Measurements from ENCODE around the gene AUTS2.

The AUTS2 gene

GRCh38 chr7:70082099-70082611, 483.9 kb downstream of the AUTS2 start:
- no peak overlapping the region for H3K9ac ChIP-seq (ENCODE audit: low read length)
- no peak overlapping the region for H3K27ac ChIP-seq (ENCODE audit: low read depth, low read length)
- H3K79me2 ChIP-seq (ENCODE audit: insufficient read depth, low read length), result no peaks in the 10 kb centered on the region
- H3K9me3 ChIP-seq (ENCODE audit: insufficient read depth, low read length), result 0 out of 2 replicates have a peak, but pooled peaks cover 9% of the 10 kb centered on the region
- TF ChIP-seq, protein P1, sequence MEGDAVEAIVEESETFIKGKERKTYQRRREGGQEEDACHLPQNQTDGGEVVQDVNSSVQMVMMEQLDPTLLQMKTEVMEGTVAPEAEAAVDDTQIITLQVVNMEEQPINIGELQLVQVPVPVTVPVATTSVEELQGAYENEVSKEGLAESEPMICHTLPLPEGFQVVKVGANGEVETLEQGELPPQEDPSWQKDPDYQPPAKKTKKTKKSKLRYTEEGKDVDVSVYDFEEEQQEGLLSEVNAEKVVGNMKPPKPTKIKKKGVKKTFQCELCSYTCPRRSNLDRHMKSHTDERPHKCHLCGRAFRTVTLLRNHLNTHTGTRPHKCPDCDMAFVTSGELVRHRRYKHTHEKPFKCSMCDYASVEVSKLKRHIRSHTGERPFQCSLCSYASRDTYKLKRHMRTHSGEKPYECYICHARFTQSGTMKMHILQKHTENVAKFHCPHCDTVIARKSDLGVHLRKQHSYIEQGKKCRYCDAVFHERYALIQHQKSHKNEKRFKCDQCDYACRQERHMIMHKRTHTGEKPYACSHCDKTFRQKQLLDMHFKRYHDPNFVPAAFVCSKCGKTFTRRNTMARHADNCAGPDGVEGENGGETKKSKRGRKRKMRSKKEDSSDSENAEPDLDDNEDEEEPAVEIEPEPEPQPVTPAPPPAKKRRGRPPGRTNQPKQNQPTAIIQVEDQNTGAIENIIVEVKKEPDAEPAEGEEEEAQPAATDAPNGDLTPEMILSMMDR (IDR thresholded peaks at IDR 0.05; ENCODE audit: insufficient read depth, low read length, poor library complexity, severe bottlenecking), result no peak
- no peaks in the 10 kb centered on the region for H3K9me2 ChIP-seq (replicated peaks; ENCODE audit: insufficient read depth, low read length)
- no peaks in the 10 kb centered on the region for H3K27me3 ChIP-seq (ENCODE audit: low read length)
- H3K36me3 ChIP-seq (ENCODE audit: low read length), result 0 out of 2 replicates have a peak, but pooled peaks cover 6% of the 10 kb centered on the region
- H3K4me3 ChIP-seq (ENCODE audit: insufficient read depth, low read length, poor library complexity, severe bottlenecking), result no peak overlapping the region
- no peaks in the 10 kb centered on the region for H3F3A ChIP-seq (ENCODE audit: insufficient read depth)
- no peaks in the 10 kb centered on the region for H4K20me1 ChIP-seq (ENCODE audit: low read depth, low read length)
- no peak overlapping the region for H2AFZ ChIP-seq (ENCODE audit: low read depth, low read length, severe bottlenecking)
- H3K4me2 ChIP-seq (ENCODE audit: low read depth, low read length, poor library complexity, severe bottlenecking), result no peak overlapping the region

DNA sequence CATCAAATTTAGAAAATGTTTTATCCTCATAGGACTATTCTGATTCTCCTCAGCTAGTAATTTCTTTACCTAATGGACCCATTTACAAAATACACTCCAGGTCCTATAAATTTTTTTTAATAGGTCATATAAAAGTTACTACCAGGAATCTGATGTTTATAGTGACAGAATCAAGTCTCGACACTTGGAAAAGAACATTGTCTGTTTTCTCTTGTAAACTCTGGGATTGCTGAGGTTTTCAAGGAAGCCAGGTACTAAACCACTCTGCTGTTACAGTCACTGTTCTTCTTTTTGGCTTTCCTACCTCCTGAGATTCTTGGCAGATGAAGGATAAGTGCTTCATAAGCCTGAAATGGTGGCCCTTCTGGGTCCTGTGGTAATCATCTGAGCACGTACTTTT, 493.1 kb downstream of the AUTS2 start:
- TF ChIP-seq, protein P1 (IDR thresholded peaks at IDR 0.05; ENCODE audit: insufficient read depth, low read length, poor library complexity, severe bottlenecking), result no peak
- Histone ChIP-seq H3K27ac (ENCODE audit: low read depth, low read length) (no peak overlapping the region), H3K27me3 (ENCODE audit: low read length) (no peaks in the 10 kb centered on the region), H3K9ac (ENCODE audit: low read length) (no peak overlapping the region), H3K79me2 (ENCODE audit: insufficient read depth, low read length) (no peaks in the 10 kb centered on the region), H3K9me2 (replicated peaks; ENCODE audit: insufficient read depth, low read length) (no peaks in the 10 kb centered on the region), H2AFZ (ENCODE audit: low read depth, low read length, severe bottlenecking) (no peak overlapping the region), H4K20me1 (ENCODE audit: low read depth, low read length) (no peaks in the 10 kb centered on the region), H3F3A (ENCODE audit: insufficient read depth) (no peaks in the 10 kb centered on the region), H3K9me3 (ENCODE audit: insufficient read depth, low read length) (0 out of 2 replicates have a peak, but pooled peaks cover 1% of the 10 kb centered on the region), H3K4me3 (ENCODE audit: insufficient read depth, low read length, poor library complexity, severe bottlenecking) (no peak overlapping the region), H3K36me3 (ENCODE audit: low read length) (no peaks in the 10 kb centered on the region), H3K4me2 (ENCODE audit: low read depth, low read length, poor library complexity, severe bottlenecking) (no peak overlapping the region)

GRCh38 chr7:70092314-70093204, 494.3 kb downstream of the AUTS2 start:
- no peak for TF ChIP-seq EZH2phosphoT487 (conservative IDR thresholded peaks at IDR 0.05; ENCODE audit: low read length)
- TF ChIP-seq, protein P1 (IDR thresholded peaks at IDR 0.05; ENCODE audit: insufficient read depth, low read length, poor library complexity, severe bottlenecking), result no peak
- no peaks in the 10 kb centered on the region for H3K79me2 ChIP-seq (ENCODE audit: insufficient read depth, low read length)
- H3K27me3 ChIP-seq (ENCODE audit: low read length), result no peaks in the 10 kb centered on the region
- H3F3A ChIP-seq (ENCODE audit: insufficient read depth), result no peaks in the 10 kb centered on the region
- H3K27ac ChIP-seq (ENCODE audit: low read depth, low read length), result no peak overlapping the region
- H3K9me2 ChIP-seq (replicated peaks; ENCODE audit: insufficient read depth, low read length), result no peaks in the 10 kb centered on the region
- no peaks in the 10 kb centered on the region for H3K9me3 ChIP-seq (ENCODE audit: insufficient read depth, low read length)
- H3K9ac ChIP-seq (ENCODE audit: low read length), result no peak overlapping the region
- H4K20me1 ChIP-seq (ENCODE audit: low read depth, low read length), result no peaks in the 10 kb centered on the region
- no peaks in the 10 kb centered on the region for H3K36me3 ChIP-seq (ENCODE audit: low read length)
- H2AFZ ChIP-seq (ENCODE audit: low read depth, low read length, severe bottlenecking), result no peak overlapping the region
- H3K4me2 ChIP-seq (ENCODE audit: low read depth, low read length, poor library complexity, severe bottlenecking), result no peak overlapping the region
- no peak overlapping the region for H3K4me3 ChIP-seq (ENCODE audit: insufficient read depth, low read length, poor library complexity, severe bottlenecking)

All from SU-DHL-6 (cell line).